Measurements from ENCODE around the gene CELF3. TPM values are rescaled to one million over a fixed set of nuclear protein-coding genes. Genes with fewer than 3 reads are reported as not detected.

Gene CELF3
- total RNA-seq, 1 donor from 2014 or later: not detected

GRCh38 chr1:151733126-151733525 is 16.5 kb upstream of the CELF3 start:
- no peaks in the 10 kb centered on the region for H3K36me3 ChIP-seq
- H3K4me3 ChIP-seq: no peak overlapping the region
- ATAC-seq (no peak), DNase-seq (no peak)
- H3K4me1 ChIP-seq: no peaks in the 10 kb centered on the region
- intact Hi-C loops (cut with DNase I): loop anchor here (10.0 kb wide), 1 partner anchor 138 kb away; no protein-coding TSS in a partner anchor
- no peak for TF ChIP-seq CTCF (IDR thresholded peaks at IDR 0.05)
- no peaks in the 10 kb centered on the region for H3K27me3 ChIP-seq
- no peak overlapping the region for H3K27ac ChIP-seq
- peaks cover 3% of the 10 kb centered on the region for H3K9me3 ChIP-seq

- intact Hi-C loops (cut with DNase I): loop anchor here (10.0 kb wide), 1 partner anchor 135 kb away; no protein-coding TSS in a partner anchor
- H3K27ac ChIP-seq: no peak overlapping the region
- no peaks in the 10 kb centered on the region for H3K27me3 ChIP-seq
- TF ChIP-seq CTCF (IDR thresholded peaks at IDR 0.05): no peak
- H3K36me3 ChIP-seq: no peaks in the 10 kb centered on the region
- H3K4me1 ChIP-seq: no peaks in the 10 kb centered on the region
- no peaks in the 10 kb centered on the region for H3K9me3 ChIP-seq
- DNase-seq (no peak), ATAC-seq (peak; percentile 14)
- no peak overlapping the region for H3K4me3 ChIP-seq
Observed at GRCh38 chr1:151729966-151730291, 13.3 kb upstream of the CELF3 start.

- ATAC-seq (peak; percentile 33), DNase-seq (no peak)
- Histone ChIP-seq H3K9me3 (no peaks in the 10 kb centered on the region), H3K4me3 (no peak overlapping the region), H3K27ac (no peak overlapping the region), H3K36me3 (no peaks in the 10 kb centered on the region), H3K4me1 (no peaks in the 10 kb centered on the region), H3K27me3 (no peaks in the 10 kb centered on the region)
- no peak for TF ChIP-seq CTCF (IDR thresholded peaks at IDR 0.05)
- intact Hi-C loops (cut with DNase I): no loop called here
Observed at GRCh38 chr1:151729157-151729965, 12.8 kb upstream of the CELF3 start.

- intact Hi-C loops (cut with DNase I): no loop called here
- Histone ChIP-seq H3K36me3 (no peaks in the 10 kb centered on the region), H3K27me3 (no peaks in the 10 kb centered on the region), H3K9me3 (no peaks in the 10 kb centered on the region), H3K4me1 (no peaks in the 10 kb centered on the region), H3K4me3 (no peak overlapping the region), H3K27ac (no peak overlapping the region)
- ATAC-seq: no peak
- no peak for DNase-seq
- TF ChIP-seq CTCF (IDR thresholded peaks at IDR 0.05): no peak
Observed at GRCh38 chr1:151728151-151729054, 11.8 kb upstream of the CELF3 start.

- no peaks in the 10 kb centered on the region for H3K27me3 ChIP-seq
- H3K27ac ChIP-seq: no peak overlapping the region
- ATAC-seq: no peak
- DNase-seq: no peak
- H3K4me1 ChIP-seq: peaks cover 22% of the 10 kb centered on the region
- no peak for TF ChIP-seq CTCF (IDR thresholded peaks at IDR 0.05)
- no peaks in the 10 kb centered on the region for H3K36me3 ChIP-seq
- no peaks in the 10 kb centered on the region for H3K9me3 ChIP-seq
- no peak overlapping the region for H3K4me3 ChIP-seq
- intact Hi-C loops (cut with DNase I): no loop called here
Observed at GRCh38 chr1:151723726-151724370, 7.2 kb upstream of the CELF3 start.

Data from upper lobe of right lung (tissue), 1 donor.